Mucosa of descending colon (tissue), 3 donors: Measurements from ENCODE around the gene RABEP2. TPM values are rescaled to one million over a fixed set of nuclear protein-coding genes. Genes with fewer than 3 reads are reported as not detected.

Source experiments
- ATAC-seq: fragments of 200-7000 bp; cut with Tn5 transposase; one replicate; pipeline ENCODE4 v1.9.1; 2020; ENCODE audit warnings: mild to moderate bottlenecking, moderate library complexity
- DNase-seq, 3 donors: peaks; one replicate each; pipeline ENCODE4 v3.0.0-alpha.2; 2020
- H3K36me3 ChIP-seq: fragments of 200-600 bp; one replicate; pipeline ENCODE4 v1.8.0; 2021; ENCODE audit warnings: low read depth, mild to moderate bottlenecking
- H3K4me1 ChIP-seq: fragments of 200-600 bp; one replicate; pipeline ENCODE4 v1.8.0; 2021; ENCODE audit warnings: low read depth, mild to moderate bottlenecking
- H3K4me3 ChIP-seq: fragments of 200-600 bp; one replicate; pipeline ENCODE4 v1.8.0; 2021; ENCODE audit warnings: mild to moderate bottlenecking
- H3K9me3 ChIP-seq: fragments of 200-600 bp; one replicate; pipeline ENCODE4 v1.8.0; 2021; ENCODE audit warnings: mild to moderate bottlenecking
- intact Hi-C, 2 donors: fragments of 100-400 bp; cut with DNase I in 1 of 2; cut with micrococcal nuclease in 1 of 2; formaldehyde crosslinking; loops; one replicate each; pipeline versions ENCODE4 v1.11.0 to v1.11.1; 2022; cut with DNase I, micrococcal nuclease
- total RNA-seq, 3 donors: library from RNA; stranded (reverse); fragmentation: NEBNext Ultra II Directional in 2 of 3; extraction: Animal tissue kit (Norgen Biotek cat#: 25700) in 2 of 3; gene quantifications; one replicate each; pipeline versions ENCODE4 v1.2.1 to v1.2.4, GENCODE V29; 2021 to 2023
- TF ChIP-seq, protein P1 (sequence below): fragments of 200-600 bp; IDR thresholded peaks from one replicate; pipeline ENCODE4 v1.8.0; 2022; ENCODE audit warnings: antibody characterized with exemption, mild to moderate bottlenecking
- donor health status: DM: no; HTN: no; CAD: no; lungs with moderate emphysema.
- donor health status: DM: no; HTN: no; CAD: no.
- donor health status: DM: no; HTN: yes; CAD: no.

Gene RABEP2
- total RNA-seq, 3 donors from 2014 or later, result 35.1 to 43.2 (median 35.7) TPM

GRCh38 chr16:28924399-28924761 lies 658 bp downstream of the RABEP2 start:
- Histone ChIP-seq H3K36me3 (no peaks in the 10 kb centered on the region), H3K4me1 (peaks cover 6% of the 10 kb centered on the region), H3K4me3 (no peak overlapping the region), H3K9me3 (no peaks in the 10 kb centered on the region)
- DNase-seq (no peak), ATAC-seq (no peak)
- TF ChIP-seq, protein P1, sequence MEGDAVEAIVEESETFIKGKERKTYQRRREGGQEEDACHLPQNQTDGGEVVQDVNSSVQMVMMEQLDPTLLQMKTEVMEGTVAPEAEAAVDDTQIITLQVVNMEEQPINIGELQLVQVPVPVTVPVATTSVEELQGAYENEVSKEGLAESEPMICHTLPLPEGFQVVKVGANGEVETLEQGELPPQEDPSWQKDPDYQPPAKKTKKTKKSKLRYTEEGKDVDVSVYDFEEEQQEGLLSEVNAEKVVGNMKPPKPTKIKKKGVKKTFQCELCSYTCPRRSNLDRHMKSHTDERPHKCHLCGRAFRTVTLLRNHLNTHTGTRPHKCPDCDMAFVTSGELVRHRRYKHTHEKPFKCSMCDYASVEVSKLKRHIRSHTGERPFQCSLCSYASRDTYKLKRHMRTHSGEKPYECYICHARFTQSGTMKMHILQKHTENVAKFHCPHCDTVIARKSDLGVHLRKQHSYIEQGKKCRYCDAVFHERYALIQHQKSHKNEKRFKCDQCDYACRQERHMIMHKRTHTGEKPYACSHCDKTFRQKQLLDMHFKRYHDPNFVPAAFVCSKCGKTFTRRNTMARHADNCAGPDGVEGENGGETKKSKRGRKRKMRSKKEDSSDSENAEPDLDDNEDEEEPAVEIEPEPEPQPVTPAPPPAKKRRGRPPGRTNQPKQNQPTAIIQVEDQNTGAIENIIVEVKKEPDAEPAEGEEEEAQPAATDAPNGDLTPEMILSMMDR, result no peak
- intact Hi-C loops, result no loop called here

GRCh38 chr16:28923652-28924398 lies 1.2 kb downstream of the RABEP2 start:
- Histone ChIP-seq H3K36me3 (peaks cover 3% of the 10 kb centered on the region), H3K9me3 (no peaks in the 10 kb centered on the region), H3K4me3 (no peak overlapping the region), H3K4me1 (peaks cover 6% of the 10 kb centered on the region)
- intact Hi-C loops, result no loop called here
- TF ChIP-seq, protein P1, result no peak
- ATAC-seq (peak; percentile 16), DNase-seq (peak; percentile 65 to 73 (median 70))

GRCh38 chr16:28923231-28923587 lies 1.8 kb downstream of the RABEP2 start:
- DNase-seq, result no peak
- intact Hi-C loops, result no loop called here
- H3K4me3 ChIP-seq, result no peak overlapping the region

GRCh38 chr16:28918698-28919097 lies 6.3 kb downstream of the RABEP2 start:
- H3K4me3 ChIP-seq, result no peak overlapping the region
- DNase-seq (no peak), ATAC-seq (no peak)
- TF ChIP-seq, protein P1, result no peak
- no peaks in the 10 kb centered on the region for H3K9me3 ChIP-seq
- H3K4me1 ChIP-seq, result peaks cover 2% of the 10 kb centered on the region
- intact Hi-C loops, result no loop called here
- peaks cover 6% of the 10 kb centered on the region for H3K36me3 ChIP-seq

More at GRCh38 chr16:28923231-28923587, 1.8 kb downstream of the RABEP2 start:
- no peak for ATAC-seq
- Histone ChIP-seq H3K9me3 (no peaks in the 10 kb centered on the region), H3K36me3 (peaks cover 6% of the 10 kb centered on the region), H3K4me1 (peaks cover 6% of the 10 kb centered on the region)
- TF ChIP-seq, protein P1, result no peak

GRCh38 chr16:28917095-28917494 lies 7.9 kb downstream of the RABEP2 start:
- intact Hi-C loops, result no loop called here
- TF ChIP-seq, protein P1, result no peak
- ATAC-seq (no peak), DNase-seq (no peak)
- H3K4me1 ChIP-seq, result no peaks in the 10 kb centered on the region
- no peak overlapping the region for H3K4me3 ChIP-seq
- peaks cover 6% of the 10 kb centered on the region for H3K36me3 ChIP-seq
- no peaks in the 10 kb centered on the region for H3K9me3 ChIP-seq
